Skeletal muscle cell (primary cell): Measurements from ENCODE around the gene RAD51B.
A peak's percentile ranks its signal among the peaks of the same experiment; 100 is the strongest.
"Not testable (repeated sequence)": the region's sequence is repeated elsewhere in the genome, so short reads cannot be mapped to it uniquely, and the experiment has no call there.

Source experiments
- DNase-seq: peaks from one replicate; pipeline ENCODE4 v3.0.0-alpha.2; 2010; ENCODE audit warnings: low read depth
- H3K4me3 ChIP-seq: 2 replicates; pipeline ENCODE4 v1.5.1; 2011; ENCODE audit warnings: low read depth, mild to moderate bottlenecking, control low read depth, low read length, moderate library complexity

Gene RAD51B

DNA sequence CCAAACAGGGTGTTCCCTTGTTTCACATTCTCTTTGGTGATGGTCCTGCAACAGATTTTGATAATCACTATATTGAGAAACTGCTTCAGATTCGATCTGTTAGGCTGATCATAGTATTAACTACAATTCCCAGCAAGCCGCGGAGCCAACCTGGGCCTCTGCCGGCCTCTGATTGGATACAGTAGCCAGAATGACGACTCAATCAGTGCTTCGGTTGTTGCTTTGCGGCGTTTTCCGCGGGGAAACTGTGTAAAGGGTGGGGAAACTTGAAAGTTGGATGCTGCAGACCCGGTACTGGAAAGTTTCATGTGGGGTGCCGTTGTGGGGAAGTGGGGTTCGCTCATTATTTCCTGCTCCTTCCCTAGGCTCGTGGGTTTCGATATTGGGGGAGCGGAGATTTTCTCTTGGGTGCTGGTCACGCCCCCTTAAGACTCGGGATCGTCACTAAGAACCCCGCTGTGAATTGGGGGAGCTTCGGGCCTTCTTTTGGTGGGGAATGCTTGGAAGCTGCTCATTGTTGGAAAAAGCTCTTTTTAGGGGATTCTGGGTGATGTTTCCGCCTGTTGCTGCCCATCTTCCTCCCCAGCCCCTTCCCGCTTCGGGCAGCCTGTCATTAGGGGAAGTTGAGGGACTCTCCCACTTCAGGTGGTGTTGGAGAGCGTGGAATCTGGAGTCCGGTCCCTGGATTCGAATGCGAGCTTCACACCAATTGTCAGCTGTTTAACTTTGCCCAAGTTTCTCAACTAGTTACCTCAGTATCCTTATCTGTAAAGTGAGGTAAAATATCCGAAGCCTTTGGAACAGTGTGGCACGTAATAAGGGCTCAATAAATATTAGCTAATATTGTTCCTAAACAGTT is at the start of gene RAD51B:
Gene RAD51B (plus strand): TSS at position 217 of the 859 bp plus-strand sequence.
- H3K4me3 ChIP-seq = peak within 1 kb of the TSS; percentile 98
- no peak for DNase-seq

GRCh38 chr14:67773844-67774377 is 45.7 kb upstream of the RAD51B start:
- H3K4me3 ChIP-seq = no peak overlapping the region
- no peak for DNase-seq

GRCh38 chr14:67776653-67777322 is 42.8 kb upstream of the RAD51B start:
- DNase-seq = no peak
- no peak overlapping the region for H3K4me3 ChIP-seq

GRCh38 chr14:67778792-67779191 is 40.8 kb upstream of the RAD51B start:
- no peak for DNase-seq

DNA sequence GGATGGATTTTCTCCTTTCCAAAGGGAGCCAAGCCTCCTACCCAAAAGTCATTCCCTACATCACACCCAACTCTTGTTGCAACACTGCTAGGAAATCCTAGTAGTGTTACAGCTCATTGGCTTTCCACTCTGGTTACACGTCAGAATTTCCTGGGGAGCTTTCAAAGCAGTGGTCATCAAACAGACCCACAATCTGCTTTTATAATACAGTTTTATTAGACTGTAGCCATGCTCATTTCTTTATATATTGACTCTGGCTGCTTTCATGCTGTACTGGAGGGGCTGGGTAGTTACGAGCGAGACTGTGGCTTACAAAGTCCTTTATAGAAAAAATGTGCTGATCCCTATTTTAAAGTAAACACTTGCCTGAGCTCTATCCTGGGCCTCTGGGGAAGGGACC is 37.5 kb upstream of the RAD51B start:
- H3K4me3 ChIP-seq = no peak overlapping the region
- no peak for DNase-seq

More at GRCh38 chr14:67778792-67779191, 40.8 kb upstream of the RAD51B start:
- no peak overlapping the region for H3K4me3 ChIP-seq

- H3K4me3 ChIP-seq = no peak overlapping the region
- DNase-seq = no peak
Measured at GRCh38 chr14:67784244-67784823, 35.2 kb upstream of the RAD51B start.

GRCh38 chr14:67785270-67786109 is 34.1 kb upstream of the RAD51B start:
- no peak overlapping the region for H3K4me3 ChIP-seq
- no peak for DNase-seq

DNA sequence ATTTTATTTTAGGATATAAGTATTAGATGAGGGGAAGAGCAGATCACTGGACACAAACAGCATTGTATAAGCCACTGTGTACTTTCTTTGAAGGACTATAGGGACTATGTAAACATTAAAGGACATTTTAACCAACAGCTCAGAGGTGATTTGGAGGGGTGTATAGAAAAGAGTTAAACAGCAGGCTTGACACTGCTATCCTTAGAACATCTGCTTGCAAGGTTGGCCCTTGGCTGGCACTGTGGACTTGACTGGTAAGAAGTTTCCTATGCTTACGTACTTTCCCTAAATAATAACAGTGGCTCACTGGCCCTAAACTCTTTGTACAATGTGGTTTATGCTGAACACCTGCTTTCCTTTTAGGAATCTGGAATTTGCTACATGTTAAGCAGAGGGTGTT is 31.9 kb upstream of the RAD51B start:
- no peak overlapping the region for H3K4me3 ChIP-seq
- DNase-seq = no peak

- no peak overlapping the region for H3K4me3 ChIP-seq
- no peak for DNase-seq
Measured at GRCh38 chr14:67798731-67799130, 20.8 kb upstream of the RAD51B start.

- H3K4me3 ChIP-seq = no peak overlapping the region
- DNase-seq = no peak
Measured at GRCh38 chr14:67800743-67801142, 18.8 kb upstream of the RAD51B start.

DNA sequence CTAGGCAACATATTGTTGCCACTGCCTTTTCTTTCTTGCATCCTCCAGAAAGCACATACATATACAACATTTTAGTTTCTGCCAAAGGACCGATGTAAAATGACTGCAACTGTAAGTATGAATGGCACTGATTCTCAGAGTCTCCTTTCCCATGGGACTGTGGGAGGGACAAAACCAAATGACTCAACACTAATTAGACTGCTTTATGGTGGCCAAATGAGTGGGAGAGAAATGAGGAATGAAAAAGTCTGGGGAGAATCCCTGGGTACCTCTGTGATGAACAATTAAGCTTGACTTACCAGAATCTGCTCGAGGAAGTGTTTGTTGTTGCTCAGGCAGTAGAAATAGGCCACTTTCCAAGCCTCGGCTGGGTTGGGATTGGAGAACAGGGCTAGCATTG is 13.3 kb upstream of the RAD51B start:
- no peak for DNase-seq
- no peak overlapping the region for H3K4me3 ChIP-seq

DNA sequence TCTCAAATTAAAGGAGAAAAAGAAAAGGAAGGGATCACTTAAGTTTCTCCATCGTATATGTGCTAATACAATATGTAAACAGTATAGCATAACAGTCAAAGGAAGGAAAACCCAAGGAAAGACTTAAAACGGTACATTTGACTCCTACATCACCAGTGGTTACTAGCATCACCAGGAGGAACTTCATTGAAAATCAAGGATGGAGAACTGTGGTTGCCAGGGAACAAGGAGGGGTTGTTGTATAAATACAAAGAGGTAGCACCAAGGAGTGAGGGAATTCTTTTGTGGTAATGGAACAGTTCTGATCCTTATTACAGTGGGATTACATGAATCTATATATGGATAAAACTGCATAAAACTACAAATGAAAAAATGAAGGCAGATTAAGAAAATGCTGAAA is 4.8 kb upstream of the RAD51B start:
- no peak for DNase-seq
- H3K4me3 ChIP-seq = no peak overlapping the region

- DNase-seq = no peak
- H3K4me3 ChIP-seq = peak overlapping the region; percentile 65
Measured at GRCh38 chr14:67815573-67816225, 3.9 kb upstream of the RAD51B start.

DNA sequence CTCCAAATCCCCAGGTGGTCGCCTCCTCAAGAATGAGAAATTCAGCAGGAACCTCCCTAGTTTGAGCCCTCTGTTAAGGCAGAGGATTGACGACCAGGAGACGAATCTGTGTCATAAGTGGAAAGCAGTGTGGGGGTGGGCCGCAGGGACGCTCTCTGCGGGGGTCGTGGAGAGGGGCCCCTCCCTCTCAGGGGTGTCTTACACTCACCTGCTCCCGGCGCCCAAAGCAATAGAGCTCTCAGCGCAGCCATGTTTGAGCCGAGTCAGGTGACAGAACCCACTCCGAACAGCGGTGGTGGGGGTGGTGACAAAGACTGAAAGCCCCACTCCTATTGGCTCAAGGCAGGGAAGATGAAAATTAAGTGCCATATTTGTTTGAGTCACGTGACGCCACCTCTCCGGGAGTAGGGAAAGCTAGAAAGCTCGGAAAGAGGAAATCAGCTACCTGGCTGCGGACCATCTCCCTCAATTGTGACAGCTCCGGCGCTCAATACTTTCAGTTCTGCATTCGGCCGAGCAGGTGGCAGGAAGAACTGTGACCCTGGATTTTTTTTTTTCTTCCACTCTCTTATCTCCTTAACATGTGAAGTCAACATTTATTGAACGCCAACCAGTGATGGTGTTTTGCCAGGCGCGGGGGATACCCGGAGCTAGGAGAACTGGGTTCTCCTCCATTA is 3.1 kb upstream of the RAD51B start, which contains the start of gene ZFYVE26:
Gene ZFYVE26 (minus strand): TSS at position 265 of the 677 bp plus-strand sequence. CDS start 627 bp downstream, outside the sequence.
- DNase-seq = peak; percentile 82
- peak within 1 kb of the TSS; percentile 65 for H3K4me3 ChIP-seq

DNA sequence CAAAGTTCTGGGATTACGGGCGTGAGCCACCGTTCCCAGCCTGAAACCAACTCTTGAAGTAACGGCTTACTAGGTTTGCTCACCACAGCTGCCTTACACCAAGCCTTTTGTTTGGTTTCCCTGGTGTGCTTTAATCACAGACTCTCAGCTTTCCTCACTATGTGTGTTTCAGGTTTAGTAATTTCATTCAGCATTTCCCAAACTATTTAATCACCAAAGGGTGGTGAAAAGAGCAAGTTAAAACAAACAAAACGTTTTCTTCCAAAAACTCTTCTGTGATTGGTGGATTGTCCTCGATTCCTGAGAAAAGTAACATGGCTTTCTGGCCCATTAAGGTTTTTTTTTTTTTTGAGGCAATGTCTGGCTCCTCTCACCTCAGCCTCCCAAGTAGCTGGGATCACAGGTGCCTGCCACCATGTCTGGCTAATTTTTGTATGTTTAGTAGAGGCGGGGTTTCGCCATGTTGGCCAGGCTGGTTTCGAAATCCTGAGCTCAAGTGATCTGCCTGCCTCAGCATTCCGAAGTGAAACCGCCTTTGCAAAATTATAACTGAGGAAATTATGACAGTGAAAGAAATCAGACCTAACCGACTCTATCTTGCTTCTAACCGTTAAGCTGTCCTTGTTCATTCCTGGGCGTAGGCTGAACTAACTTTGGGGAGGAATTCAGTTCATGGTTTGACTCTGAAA is 1.7 kb upstream of the RAD51B start:
- no peak overlapping the region for H3K4me3 ChIP-seq
- no peak for DNase-seq

- H3K4me3 ChIP-seq, DNase-seq: not testable (repeated sequence)
Measured at GRCh38 chr14:67818476-67818875, 1.1 kb upstream of the RAD51B start.

DNA sequence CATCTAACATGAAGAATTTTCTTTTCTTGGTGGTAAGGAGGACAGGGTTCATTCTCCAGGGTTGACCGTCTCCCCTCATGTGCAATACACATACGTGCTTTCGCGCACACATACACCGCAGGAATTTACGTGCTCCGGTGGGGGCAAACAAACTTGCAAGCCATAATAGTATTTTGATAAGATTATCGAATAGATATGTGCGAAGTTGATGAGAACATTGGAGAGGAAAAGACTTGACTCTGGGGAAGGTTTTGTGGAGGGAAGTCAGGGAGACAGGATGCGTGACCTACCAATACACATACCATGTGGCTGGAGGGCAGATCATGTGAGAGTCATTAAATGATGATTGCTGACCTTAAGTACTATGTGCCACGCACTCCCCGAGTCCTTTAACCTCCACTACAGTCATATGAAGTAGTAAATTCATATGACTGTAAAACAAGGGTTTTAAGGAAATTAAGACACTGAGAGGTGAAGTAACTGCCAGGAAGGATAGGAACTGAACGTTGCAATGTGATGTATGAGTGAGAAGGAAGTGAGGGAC is 921 bp downstream of the RAD51B start:
- peak overlapping the region; percentile 98 for H3K4me3 ChIP-seq
- no peak for DNase-seq
